Stomach smooth muscle (tissue), 2 donors: ENCODE measurements around the gene LGALS8.
"Not testable (repeated sequence)": the region's sequence is repeated elsewhere in the genome, so short reads cannot be mapped to it uniquely, and the experiment has no call there.

Experiments
- H3K27ac ChIP-seq: one replicate; pipeline ENCODE4 v1.7.0; 2013; ENCODE audit warnings: mild to moderate bottlenecking, low read length, inconsistent platforms
- H3K27me3 ChIP-seq, 2 donors: one replicate each; pipeline ENCODE4 v1.7.0; 2013; ENCODE audit warnings: low read length in 2 of 2; ENCODE audit not compliant: insufficient read depth in 2 of 2, control insufficient read depth in 1 of 2
- H3K36me3 ChIP-seq, 2 donors: one replicate each; pipeline ENCODE4 v1.7.0; 2013; ENCODE audit warnings: low read length in 2 of 2; ENCODE audit not compliant: control insufficient read depth in 2 of 2, insufficient read depth in 2 of 2
- H3K4me1 ChIP-seq: one replicate; pipeline ENCODE4 v1.7.0; 2013; ENCODE audit warnings: low read length; ENCODE audit not compliant: control insufficient read depth, insufficient read depth
- H3K4me3 ChIP-seq, 2 donors: one replicate each; pipeline ENCODE4 v1.7.0; 2013; ENCODE audit warnings: low read length in 2 of 2
- H3K9ac ChIP-seq, 2 donors: one replicate each; pipeline ENCODE4 v1.7.0; 2013; ENCODE audit warnings: low read length in 2 of 2, mild to moderate bottlenecking in 1 of 2
- H3K9me3 ChIP-seq, 2 donors: one replicate each; pipeline ENCODE4 v1.7.0; 2013; ENCODE audit warnings: low read length in 2 of 2; ENCODE audit not compliant: control insufficient read depth in 2 of 2
- donor health status: healthy.
- donor health status: Pancreatic carcinoma.

The LGALS8 gene

GRCh38 chr1:236494586-236495466 lies 29.0 kb upstream of the LGALS8 start:
- Histone ChIP-seq H3K9me3 (no peaks in the 10 kb centered on the region), H3K27ac (no peak overlapping the region)

DNA sequence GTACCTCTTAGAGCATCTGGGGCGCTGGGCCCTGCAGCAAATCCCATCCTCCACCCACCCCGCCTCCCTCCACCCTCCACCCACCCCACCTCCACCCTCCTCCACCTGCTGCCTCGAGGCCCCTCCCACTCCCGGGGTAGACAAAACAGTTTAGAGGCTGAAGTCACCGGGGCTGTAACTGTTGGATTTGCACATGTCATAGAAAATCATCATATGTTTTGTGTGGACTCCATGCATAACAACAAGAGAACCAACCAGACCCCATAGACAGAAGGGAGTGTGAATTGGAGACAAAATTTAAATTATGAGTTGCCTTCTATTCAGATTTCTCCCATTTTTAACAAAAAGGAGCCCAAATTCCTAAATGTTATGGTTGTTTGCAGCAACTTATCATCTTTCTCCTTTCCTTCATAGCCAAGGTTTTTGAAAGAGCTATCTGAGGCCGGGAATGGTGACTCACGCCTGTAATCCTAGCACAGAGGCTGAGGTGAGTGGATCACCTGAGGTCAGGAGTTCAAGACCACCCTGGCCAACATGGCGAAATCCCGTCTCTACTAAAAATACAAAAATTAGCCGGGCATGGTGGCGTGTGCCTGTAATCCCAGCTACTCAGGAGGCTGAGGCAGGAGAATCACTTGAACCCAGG lies 28.2 kb upstream of the LGALS8 start:
- H3K27ac ChIP-seq = no peak overlapping the region
- H3K4me1 ChIP-seq = no peaks in the 10 kb centered on the region
- H3K9ac ChIP-seq = no peak overlapping the region
- H3K27me3 ChIP-seq = peaks cover 0 to 2% of the 10 kb centered on the region in 2 donors
- no peaks in the 10 kb centered on the region for H3K9me3 ChIP-seq
- H3K4me3 ChIP-seq = no peak overlapping the region
- no peaks in the 10 kb centered on the region for H3K36me3 ChIP-seq

More at GRCh38 chr1:236494586-236495466, 29.0 kb upstream of the LGALS8 start:
- Histone ChIP-seq H3K4me3 (no peak overlapping the region), H3K36me3 (no peaks in the 10 kb centered on the region), H3K9ac (no peak overlapping the region), H3K27me3 (peaks cover 0 to 2% of the 10 kb centered on the region in 2 donors), H3K4me1 (no peaks in the 10 kb centered on the region)

DNA sequence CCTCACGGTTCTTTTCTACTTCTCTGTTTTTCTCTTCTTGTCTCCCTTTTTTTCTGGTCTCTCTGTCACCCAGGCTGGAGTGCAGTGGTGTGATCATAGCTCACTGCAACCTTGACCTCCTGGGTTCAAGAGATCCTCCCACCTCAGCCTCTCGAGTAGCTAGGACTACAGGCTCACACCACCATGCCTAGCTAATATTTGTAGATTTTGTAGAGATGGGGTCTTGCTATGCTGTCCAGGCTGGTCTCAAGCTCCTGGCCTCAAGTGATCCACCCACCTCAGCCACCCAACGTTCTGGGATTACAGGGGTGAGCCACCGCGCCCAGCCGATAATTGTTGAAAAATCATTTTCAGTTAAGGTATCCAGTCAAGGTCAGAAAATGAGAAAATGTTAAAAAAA lies 25.9 kb upstream of the LGALS8 start:
- H3K36me3 ChIP-seq = no peaks in the 10 kb centered on the region
- no peaks in the 10 kb centered on the region for H3K27me3 ChIP-seq
- H3K4me3 ChIP-seq = no peak overlapping the region
- no peaks in the 10 kb centered on the region for H3K9me3 ChIP-seq
- H3K27ac ChIP-seq = no peak overlapping the region
- no peak overlapping the region for H3K9ac ChIP-seq
- H3K4me1 ChIP-seq = no peaks in the 10 kb centered on the region

- H3K27ac ChIP-seq = no peak overlapping the region
- no peak overlapping the region for H3K9ac ChIP-seq
- H3K27me3 ChIP-seq = no peaks in the 10 kb centered on the region
- no peak overlapping the region for H3K4me3 ChIP-seq
- H3K36me3 ChIP-seq = no peaks in the 10 kb centered on the region
- H3K9me3 ChIP-seq = no peaks in the 10 kb centered on the region
- peaks cover 3% of the 10 kb centered on the region for H3K4me1 ChIP-seq
Observed at GRCh38 chr1:236501093-236501492, 22.7 kb upstream of the LGALS8 start.

DNA sequence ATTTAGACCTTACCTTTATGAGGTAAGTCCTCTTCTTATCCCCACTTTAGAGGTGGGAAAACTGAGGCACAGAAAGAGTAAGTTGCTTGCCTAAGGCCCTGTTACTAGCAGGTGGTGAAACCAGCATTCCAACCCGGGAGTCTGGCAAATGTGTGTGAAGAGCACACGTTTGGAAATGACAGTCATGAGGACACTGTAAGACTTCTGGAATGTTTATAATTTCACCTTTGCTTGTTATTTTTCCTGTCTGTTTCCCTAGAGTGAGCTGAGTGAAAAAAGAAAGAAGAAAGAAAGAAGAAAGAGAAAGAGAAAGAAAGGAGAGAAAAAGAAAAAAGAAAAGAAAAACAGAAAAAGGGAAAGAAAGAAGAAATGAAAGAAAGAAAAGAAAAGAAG lies 21.2 kb upstream of the LGALS8 start:
- peak overlapping the region in 1 of 2 donors; percentile 65 for H3K4me3 ChIP-seq
- H3K27me3 ChIP-seq = no peaks in the 10 kb centered on the region
- H3K9me3 ChIP-seq = no peaks in the 10 kb centered on the region
- H3K9ac ChIP-seq = no peak overlapping the region
- H3K36me3 ChIP-seq = no peaks in the 10 kb centered on the region
- H3K4me1 ChIP-seq = peaks cover 3% of the 10 kb centered on the region
- no peak overlapping the region for H3K27ac ChIP-seq

DNA sequence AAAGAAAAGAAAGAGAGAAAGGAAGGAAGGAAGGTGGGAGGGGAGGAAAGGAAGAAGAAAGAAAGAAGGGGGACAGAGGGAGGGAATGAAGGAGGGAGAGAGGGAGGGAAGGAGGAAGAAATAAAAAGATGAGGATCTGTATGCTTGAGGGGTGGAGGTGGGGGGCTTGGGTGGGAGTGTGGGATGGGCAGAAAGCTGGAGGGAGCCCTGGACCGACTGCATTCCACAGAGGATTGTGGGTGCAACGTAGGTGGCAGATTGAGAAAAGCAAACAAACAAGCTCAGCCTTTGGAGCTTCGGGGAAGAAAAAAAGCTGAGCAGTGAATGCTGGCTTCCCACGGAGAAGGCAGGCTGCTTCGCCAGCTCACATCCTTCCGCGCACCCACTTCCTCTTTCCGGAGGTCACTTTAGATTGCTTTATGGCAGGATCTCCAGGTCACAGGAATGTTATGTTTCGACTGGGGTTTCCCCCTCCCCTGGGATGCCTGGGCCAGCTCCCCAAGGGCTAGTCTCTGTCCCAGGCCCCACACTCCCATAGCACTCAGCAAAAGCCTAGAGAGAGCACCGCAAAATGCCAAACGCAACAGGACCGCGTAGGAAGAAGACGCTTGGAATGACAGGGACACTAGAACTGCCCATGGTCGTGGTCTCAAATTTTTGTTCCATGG lies 20.7 kb upstream of the LGALS8 start:
- H3K9ac ChIP-seq = peak overlapping the region in 1 of 2 donors; percentile 55
- H3K36me3 ChIP-seq = no peaks in the 10 kb centered on the region
- peaks cover 3% of the 10 kb centered on the region for H3K4me1 ChIP-seq
- no peak overlapping the region for H3K27ac ChIP-seq
- H3K27me3 ChIP-seq = no peaks in the 10 kb centered on the region
- H3K9me3 ChIP-seq = no peaks in the 10 kb centered on the region
- H3K4me3 ChIP-seq = peak overlapping the region; percentile 54 to 65

DNA sequence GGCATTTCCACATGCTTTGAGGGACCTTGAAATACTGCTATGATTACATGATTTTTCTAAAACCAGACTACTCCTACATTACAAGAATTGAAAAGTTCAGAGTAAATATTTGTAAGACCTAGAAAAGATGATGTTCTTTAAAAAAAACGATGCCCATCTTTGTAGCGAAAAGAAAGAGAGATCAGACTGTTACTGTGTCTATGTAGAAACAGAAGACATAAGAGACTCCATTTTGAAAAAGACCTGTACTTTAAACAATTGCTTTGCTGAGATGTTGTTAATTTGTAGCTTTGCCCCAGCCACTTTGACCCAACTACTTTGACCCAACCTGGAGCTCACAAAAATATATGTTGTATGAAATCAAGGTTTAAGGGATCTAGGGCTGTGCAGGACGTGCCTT lies 19.4 kb upstream of the LGALS8 start:
- H3K9ac ChIP-seq, H3K4me3 ChIP-seq, H3K9me3 ChIP-seq, H3K27ac ChIP-seq, H3K27me3 ChIP-seq, H3K4me1 ChIP-seq, H3K36me3 ChIP-seq: not testable (repeated sequence)

DNA sequence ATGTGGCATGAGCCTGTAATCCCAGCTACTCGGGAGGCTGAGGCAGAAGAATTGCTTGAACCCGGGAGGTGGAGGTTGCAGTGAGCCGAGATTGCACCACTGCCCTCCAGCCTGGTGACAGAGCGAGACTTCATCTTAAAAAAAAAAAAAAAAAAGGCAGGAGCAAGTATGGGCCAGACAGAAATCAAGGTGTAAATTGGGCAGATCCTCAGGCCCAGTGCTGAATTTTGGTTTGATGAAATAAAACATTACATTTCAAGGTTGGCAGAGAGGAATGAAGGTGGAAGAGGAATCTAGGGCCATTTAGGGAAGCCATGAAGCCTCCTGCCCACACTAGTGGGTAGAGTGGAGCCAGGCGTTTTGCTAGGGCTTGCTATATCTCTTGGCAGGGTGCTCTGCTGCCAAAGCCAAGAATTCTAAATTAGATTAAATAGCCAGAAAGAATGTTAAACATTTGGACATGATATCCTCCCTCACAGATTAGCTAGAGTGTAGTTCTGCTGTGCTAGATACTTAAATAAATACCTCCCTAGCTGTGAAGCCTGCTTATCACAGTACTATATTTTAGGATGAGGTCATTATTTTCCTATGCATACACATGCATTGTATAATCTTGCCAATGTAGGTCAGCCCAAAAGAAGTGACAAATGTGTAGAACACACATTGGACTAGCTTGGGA lies 16.6 kb upstream of the LGALS8 start:
- H3K4me3 ChIP-seq = no peak overlapping the region
- peaks cover 3% of the 10 kb centered on the region for H3K4me1 ChIP-seq
- H3K36me3 ChIP-seq = no peaks in the 10 kb centered on the region
- no peaks in the 10 kb centered on the region for H3K9me3 ChIP-seq
- H3K27me3 ChIP-seq = no peaks in the 10 kb centered on the region
- H3K27ac ChIP-seq = no peak overlapping the region
- H3K9ac ChIP-seq = no peak overlapping the region

GRCh38 chr1:236508593-236509027 lies 15.2 kb upstream of the LGALS8 start:
- Histone ChIP-seq H3K4me3 (no peak overlapping the region), H3K4me1 (no peaks in the 10 kb centered on the region), H3K36me3 (no peaks in the 10 kb centered on the region), H3K27me3 (no peaks in the 10 kb centered on the region), H3K9ac (no peak overlapping the region), H3K27ac (no peak overlapping the region), H3K9me3 (no peaks in the 10 kb centered on the region)

DNA sequence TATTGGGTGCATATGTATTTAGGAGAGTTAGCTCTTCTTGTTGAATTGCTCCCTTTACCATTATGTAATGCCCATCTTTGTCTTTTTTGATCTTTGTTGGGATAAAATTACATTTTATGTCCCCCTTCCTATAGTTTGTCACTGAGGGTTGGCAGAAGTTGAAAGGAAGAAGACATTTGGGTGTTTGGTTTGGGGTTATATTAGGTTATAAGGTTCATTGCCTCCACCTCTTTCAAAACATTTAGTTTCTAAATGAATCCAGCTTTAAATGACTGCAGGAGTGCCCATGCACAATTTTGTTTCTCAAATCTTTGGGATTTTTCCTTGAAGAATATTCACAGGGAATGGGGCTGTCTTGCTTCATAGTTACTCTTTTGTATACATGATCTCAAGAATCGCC lies 14.6 kb upstream of the LGALS8 start:
- H3K4me3 ChIP-seq = no peak overlapping the region
- no peaks in the 10 kb centered on the region for H3K9me3 ChIP-seq
- no peaks in the 10 kb centered on the region for H3K36me3 ChIP-seq
- no peaks in the 10 kb centered on the region for H3K27me3 ChIP-seq
- H3K9ac ChIP-seq = no peak overlapping the region
- H3K4me1 ChIP-seq = no peaks in the 10 kb centered on the region
- H3K27ac ChIP-seq = no peak overlapping the region
